GM19239 (cell line): ENCODE measurements around the gene MIGA1.

Experiments used
- DNase-seq: peaks from one replicate; pipeline ENCODE4 v3.0.0; 2011; ENCODE audit warnings: low spot score; ENCODE audit not compliant: insufficient read length
- FAIRE-seq: peaks from 2 replicates; lab custom pipeline; 2011; peaks lifted over from hg19 to GRCh38; lab: Jason Lieb, UNC

The MIGA1 gene

DNA sequence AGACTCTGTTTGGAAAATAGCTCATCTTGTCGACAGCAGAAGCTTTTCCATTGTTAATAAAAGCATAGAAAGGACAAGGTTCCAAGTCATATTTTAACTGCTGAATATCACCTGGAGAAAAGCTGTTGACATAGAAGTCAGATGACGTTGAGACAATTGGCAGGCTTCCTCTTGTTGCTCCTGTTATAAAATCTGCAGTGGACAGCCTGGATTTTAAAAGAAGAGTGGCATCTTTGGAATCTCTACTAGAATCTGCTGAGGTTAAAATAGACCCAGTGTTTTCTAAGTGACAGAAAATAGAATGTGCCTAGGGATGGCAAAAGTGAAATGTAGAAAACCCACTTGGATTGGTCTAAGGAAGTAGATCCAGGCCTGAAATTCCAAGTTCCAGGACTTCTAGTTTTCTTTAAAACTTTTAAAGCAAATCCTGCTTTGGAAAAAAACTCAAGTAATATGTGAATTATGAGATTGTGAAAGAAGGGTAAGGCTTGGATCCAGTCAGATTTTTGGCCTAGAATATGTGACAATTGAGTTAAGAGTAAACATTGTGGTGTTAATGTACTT is 55.4 kb downstream of the MIGA1 start:
- no peak for DNase-seq
- FAIRE-seq = no peak

DNA sequence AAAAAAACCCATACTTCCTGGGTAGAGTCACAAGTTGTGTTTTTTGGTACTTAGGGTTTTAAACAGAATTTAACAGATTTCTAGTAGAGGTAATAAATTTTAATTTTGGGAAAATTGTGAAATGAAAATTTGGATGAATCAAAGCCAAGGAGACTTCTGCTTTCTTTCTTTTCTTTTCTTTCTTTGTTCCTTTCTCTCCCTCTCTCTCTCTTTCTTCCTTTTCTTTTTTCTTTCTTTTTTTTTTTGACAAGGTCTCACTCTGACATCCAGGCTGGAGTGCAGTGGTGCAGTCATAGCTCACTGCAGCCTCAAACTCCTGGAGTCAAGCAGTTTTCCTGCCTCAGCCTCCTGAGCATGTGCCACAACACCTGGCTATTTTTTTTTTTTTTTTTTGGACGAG is 62.1 kb downstream of the MIGA1 start:
- FAIRE-seq (peak; percentile 23), DNase-seq (no peak)

DNA sequence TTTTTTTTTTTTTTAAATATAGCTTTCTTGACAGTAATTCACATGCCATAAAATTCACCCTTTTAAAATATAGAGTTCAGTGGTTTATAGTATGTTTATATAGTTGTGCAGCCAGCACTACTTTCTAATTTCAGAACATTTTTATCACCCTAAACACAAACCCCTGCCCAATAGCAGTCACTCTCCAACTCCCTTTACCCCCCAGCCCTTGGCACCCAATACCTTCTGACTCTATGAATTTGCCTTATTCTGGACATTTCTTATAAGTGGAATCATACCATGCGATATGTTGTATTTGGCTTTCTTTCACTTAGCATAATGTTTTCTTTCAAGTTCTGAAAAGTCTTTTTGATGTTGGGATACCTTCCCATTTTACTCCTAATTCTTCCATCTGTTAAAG is 66.5 kb downstream of the MIGA1 start:
- FAIRE-seq (no peak), DNase-seq (no peak)

GRCh38 chr1:77846966-77847365 is 67.5 kb downstream of the MIGA1 start:
- DNase-seq (no peak), FAIRE-seq (no peak)

- FAIRE-seq (peak; percentile 90), DNase-seq (peak; percentile 4)
Observed at GRCh38 chr1:77847621-77848080, 68.2 kb downstream of the MIGA1 start.

- DNase-seq (no peak), FAIRE-seq (no peak)
Observed at GRCh38 chr1:77850082-77850481, 70.6 kb downstream of the MIGA1 start.

GRCh38 chr1:77857552-77857951 is 78.1 kb downstream of the MIGA1 start:
- DNase-seq (no peak), FAIRE-seq (no peak)

DNA sequence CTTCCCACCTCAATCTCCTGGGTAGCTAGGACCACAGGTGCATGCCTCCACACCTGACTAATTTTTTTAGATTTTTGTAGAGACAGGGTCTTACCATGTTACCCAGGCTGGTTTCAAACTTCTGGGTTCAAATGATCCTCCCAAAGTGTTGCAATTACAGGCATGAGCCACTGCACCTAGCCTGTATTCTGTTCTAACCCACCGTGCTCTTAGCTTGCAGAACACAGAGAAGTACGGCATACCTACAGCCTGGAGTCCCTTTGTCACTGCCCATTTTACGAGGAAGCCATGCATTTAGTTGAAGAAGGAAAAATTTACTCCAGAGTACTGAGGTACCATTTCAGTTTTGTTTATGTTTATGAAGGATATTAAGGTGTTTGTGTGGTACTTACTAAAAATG is 79.3 kb downstream of the MIGA1 start:
- FAIRE-seq (no peak), DNase-seq (no peak)

DNA sequence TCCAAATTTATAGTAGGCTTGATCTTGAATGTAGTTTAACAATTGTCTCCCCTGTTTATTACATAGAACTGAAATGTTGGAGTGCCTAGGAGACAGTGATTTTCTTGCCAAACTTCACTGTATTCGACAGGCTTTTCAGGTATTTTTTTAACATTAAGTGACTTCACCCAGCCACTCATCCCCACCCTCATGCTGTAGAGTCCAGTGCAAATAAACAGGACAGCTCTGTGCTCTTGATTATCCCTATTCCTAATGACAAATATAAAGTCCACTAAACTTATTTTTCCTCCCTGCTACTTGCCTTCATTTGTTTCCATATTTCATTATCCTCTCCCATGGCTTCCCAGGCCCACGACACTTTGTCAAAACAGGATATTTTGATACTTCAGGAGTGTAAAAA is 79.8 kb downstream of the MIGA1 start:
- FAIRE-seq (no peak), DNase-seq (no peak)

DNA sequence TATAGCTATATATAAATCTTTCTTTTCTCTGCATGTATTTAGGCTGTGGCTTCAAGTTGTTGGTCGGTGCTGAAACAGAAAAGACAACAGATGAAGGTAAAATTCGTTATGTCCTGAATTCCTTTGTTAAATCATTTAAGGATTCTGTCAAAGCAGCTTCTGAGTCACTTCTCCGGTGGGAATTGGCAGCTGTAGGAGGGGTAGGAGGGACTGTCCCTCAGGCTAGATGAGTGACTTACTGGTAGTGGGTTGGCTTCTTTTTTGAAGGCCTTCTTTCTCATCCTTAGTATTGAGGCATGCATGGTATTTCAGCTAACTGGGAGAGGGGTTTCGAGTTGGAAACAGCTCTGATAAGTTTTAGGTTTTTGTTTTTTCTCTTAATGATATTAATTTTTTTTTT is 86.8 kb downstream of the MIGA1 start:
- FAIRE-seq (no peak), DNase-seq (no peak)

DNA sequence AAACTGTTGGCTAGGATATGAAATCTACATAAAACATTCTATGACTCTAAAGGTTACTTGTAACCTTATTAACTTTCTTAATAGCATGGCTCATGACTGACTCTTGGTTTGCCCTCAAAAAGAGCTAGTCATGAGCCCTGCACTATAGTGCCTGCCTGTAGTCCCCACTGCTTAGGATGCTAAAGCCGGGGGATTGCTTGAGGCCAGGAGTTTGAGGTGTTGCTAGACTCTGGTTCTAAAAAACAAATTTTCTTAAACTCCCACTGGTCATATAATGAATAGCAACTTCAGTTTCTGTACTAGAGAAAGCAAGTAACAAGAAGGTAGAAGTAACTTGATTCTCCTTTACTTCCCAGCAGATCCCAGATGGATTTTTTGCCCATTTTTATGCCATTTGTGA is 93.2 kb downstream of the MIGA1 start:
- DNase-seq (no peak), FAIRE-seq (peak; percentile 33)

- FAIRE-seq = no peak
- DNase-seq = no peak
Observed at GRCh38 chr1:77873461-77873860, 94.0 kb downstream of the MIGA1 start.

DNA sequence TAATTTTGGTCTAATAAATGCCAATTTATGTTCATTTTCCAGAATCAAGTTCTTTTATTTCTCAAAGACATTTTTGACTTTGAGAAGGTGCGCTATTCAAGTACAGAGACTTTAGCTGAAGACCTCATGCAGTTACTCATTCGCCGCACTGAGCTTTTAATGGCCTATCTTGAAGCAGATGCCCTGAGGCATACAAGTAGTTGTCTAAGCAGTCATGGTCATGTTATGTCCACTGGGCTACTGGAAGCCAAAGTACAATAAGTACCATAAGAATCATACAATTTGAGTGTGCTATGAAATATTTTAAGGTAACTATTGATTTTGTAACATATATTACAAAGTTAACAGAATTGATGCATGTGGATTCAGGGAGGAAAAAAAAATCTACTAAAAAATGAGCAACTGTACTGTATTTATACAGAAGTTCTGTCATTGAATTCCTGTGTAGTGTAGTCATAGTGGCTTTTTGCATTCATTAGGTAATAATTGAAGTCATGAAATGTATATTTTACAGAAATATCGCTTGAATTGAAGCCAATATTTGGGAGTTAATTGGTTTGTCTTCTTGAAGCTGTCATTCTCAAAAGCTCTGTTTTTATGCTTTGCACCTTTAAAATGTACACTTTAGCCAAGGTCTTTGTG is 95.5 kb downstream of the MIGA1 start:
- DNase-seq (no peak), FAIRE-seq (no peak)

DNA sequence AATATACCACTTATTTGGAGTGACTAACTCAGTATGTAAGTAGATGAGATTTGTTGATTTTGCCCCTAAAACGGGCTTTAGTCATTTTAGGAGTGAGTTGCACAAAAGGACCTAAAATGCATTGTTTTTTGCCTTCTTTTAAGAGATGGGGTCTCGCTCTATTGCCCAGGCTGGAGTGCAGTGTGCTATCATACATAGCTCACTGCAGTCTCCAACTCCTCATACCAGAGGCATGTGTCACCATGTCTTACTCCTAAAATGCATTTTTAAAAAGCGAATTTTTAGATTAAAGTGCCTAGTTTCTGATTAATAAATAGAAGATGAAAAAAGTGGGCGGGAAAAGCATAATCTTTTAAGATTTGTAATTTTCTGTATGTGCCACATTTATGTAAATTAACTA is 97.4 kb downstream of the MIGA1 start:
- FAIRE-seq (no peak), DNase-seq (no peak)

- no peak for FAIRE-seq
- no peak for DNase-seq
Observed at GRCh38 chr1:77881061-77881460, 101.6 kb downstream of the MIGA1 start.

GRCh38 chr1:77882411-77882810 is 103.0 kb downstream of the MIGA1 start:
- no peak for FAIRE-seq

GRCh38 chr1:77888081-77888780 is 108.8 kb downstream of the MIGA1 start, which contains the start of gene NEXN:
TSS of gene NEXN (plus strand) at chr1:77888624. CDS start at chr1:77916107, 27,483 bp downstream.
- FAIRE-seq (no peak), DNase-seq (no peak)

More at GRCh38 chr1:77882411-77882810, 103.0 kb downstream of the MIGA1 start:
- no peak for DNase-seq

- FAIRE-seq = peak; percentile 39
- peak; percentile 12 for DNase-seq
Observed at GRCh38 chr1:77888781-77889642, 109.6 kb downstream of the MIGA1 start.

DNA sequence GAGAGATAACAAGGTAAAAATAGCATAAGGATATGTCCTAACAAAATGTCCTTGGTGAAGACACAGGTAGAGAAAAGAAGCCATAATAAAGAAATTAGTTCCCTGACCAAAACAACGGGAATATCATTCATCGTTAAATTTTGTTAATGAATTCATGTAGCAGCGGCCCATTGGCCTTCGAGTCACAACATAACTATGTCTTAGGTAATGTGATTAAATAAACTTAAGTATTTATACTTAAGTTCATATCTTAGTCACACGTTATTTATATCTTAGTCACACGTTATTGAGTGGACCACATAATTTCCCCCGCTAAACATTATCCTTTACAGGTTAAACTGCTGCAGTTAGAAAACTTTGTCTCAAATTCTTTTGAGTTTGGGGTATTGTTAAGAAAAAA is 110.2 kb downstream of the MIGA1 start:
- no peak for DNase-seq
- FAIRE-seq = no peak

GRCh38 chr1:77891200-77891599 is 111.8 kb downstream of the MIGA1 start:
- no peak for FAIRE-seq
- DNase-seq = no peak
